Astrocyte (in vitro differentiated cells and primary cell): ENCODE measurements around the gene CARD19. TPM values are rescaled to one million over a fixed set of nuclear protein-coding genes. Genes with fewer than 3 reads are reported as not detected.

ENCODE experiments used
- DNase-seq: peaks from one replicate; pipeline ENCODE4 v3.0.0-alpha.2; 2010; ENCODE audit warnings: low read depth
- FAIRE-seq: peaks from 2 replicates; lab custom pipeline; 2011; peaks lifted over from hg19 to GRCh38; lab: Jason Lieb, UNC
- H2AFZ ChIP-seq: 2 replicates; pipeline ENCODE4 v1.6.0; 2012; ENCODE audit warnings: low read depth, low read length, inconsistent platforms
- H3K27ac ChIP-seq: 2 replicates; pipeline ENCODE4 v1.5.1; 2011; ENCODE audit warnings: low read depth, low read length, inconsistent platforms
- H3K27me3 ChIP-seq: 2 replicates; pipeline ENCODE4 v1.6.0; 2011; ENCODE audit warnings: low read length, inconsistent platforms; ENCODE audit not compliant: insufficient read depth
- H3K36me3 ChIP-seq: 2 replicates; pipeline ENCODE4 v1.5.1; 2011; ENCODE audit warnings: low read length, inconsistent platforms; ENCODE audit not compliant: insufficient read depth
- H3K4me1 ChIP-seq: 2 replicates; pipeline ENCODE4 v1.5.1; 2011; ENCODE audit warnings: low read length, inconsistent platforms; ENCODE audit not compliant: insufficient read depth
- H3K4me2 ChIP-seq: 2 replicates; pipeline ENCODE4 v1.6.0; 2012; ENCODE audit warnings: low read length, inconsistent platforms
- H3K4me3 ChIP-seq: 2 replicates; pipeline ENCODE4 v1.5.1; 2011; ENCODE audit warnings: low read depth, mild to moderate bottlenecking, low read length, inconsistent platforms; ENCODE audit not compliant: insufficient read depth
- H3K79me2 ChIP-seq: 2 replicates; pipeline ENCODE4 v1.6.0; 2012; ENCODE audit warnings: mild to moderate bottlenecking, low read length, inconsistent platforms; ENCODE audit not compliant: insufficient read depth
- H3K9ac ChIP-seq: 2 replicates; pipeline ENCODE4 v1.6.0; 2012; ENCODE audit warnings: mild to moderate bottlenecking, low read length, inconsistent platforms
- H3K9me3 ChIP-seq: 2 replicates; pipeline ENCODE4 v1.5.1; 2012; ENCODE audit warnings: low read depth, mild to moderate bottlenecking, low read length, inconsistent platforms; ENCODE audit not compliant: insufficient read depth
- H4K20me1 ChIP-seq: 2 replicates; pipeline ENCODE4 v1.6.0; 2012; ENCODE audit warnings: low read length, inconsistent platforms; ENCODE audit not compliant: insufficient read depth
- H3K27ac Mint-ChIP-seq: one replicate; pipeline ENCODE4 v1.8.0; 2021; ENCODE audit warnings: mild to moderate bottlenecking, mixed read lengths; ENCODE audit not compliant: unreplicated experiment
- H3K27me3 Mint-ChIP-seq: one replicate; pipeline ENCODE4 v1.8.0; 2021; ENCODE audit warnings: low read depth, mixed read lengths; ENCODE audit not compliant: unreplicated experiment
- H3K36me3 Mint-ChIP-seq: one replicate; pipeline ENCODE4 v1.8.0; 2021; ENCODE audit warnings: low read depth, mixed read lengths; ENCODE audit not compliant: unreplicated experiment
- H3K4me1 Mint-ChIP-seq: one replicate; pipeline ENCODE4 v1.8.0; 2021; ENCODE audit warnings: low read depth, mixed read lengths; ENCODE audit not compliant: unreplicated experiment
- H3K4me3 Mint-ChIP-seq: one replicate; pipeline ENCODE4 v1.8.0; 2021; ENCODE audit warnings: mild to moderate bottlenecking, moderate library complexity, mixed read lengths; ENCODE audit not compliant: unreplicated experiment
- H3K9me3 Mint-ChIP-seq: one replicate; pipeline ENCODE4 v1.8.0; 2021; ENCODE audit warnings: mild to moderate bottlenecking, mixed read lengths; ENCODE audit not compliant: unreplicated experiment
- CTCF ChIP-seq: IDR thresholded peaks from 2 replicates; pipeline ENCODE4 v1.5.1; 2011; ENCODE audit warnings: low read depth, mild to moderate bottlenecking, inconsistent platforms, low read length, moderate library complexity; ENCODE audit not compliant: insufficient read depth
- EZH2 ChIP-seq: IDR thresholded peaks from 2 replicates; pipeline ENCODE4 v1.6.1; 2012; ENCODE audit warnings: mild to moderate bottlenecking, low read length, inconsistent platforms; ENCODE audit not compliant: insufficient read depth
- total RNA-seq: library from RNA; stranded (reverse); gene quantifications from 2 replicates; pipeline ENCODE4 v1.2.1, GENCODE V29; 2021

The CARD19 gene
- total RNA-seq, 1 donor from 2014 or later, result 36.3 TPM

GRCh38 chr9:93134015-93134739, 38.2 kb downstream of the CARD19 start, which contains the start of gene NINJ1:
TSS of gene NINJ1 (minus strand) at chr9:93134251. CDS start at chr9:93134217, 34 bp downstream.
- Histone ChIP-seq H3K4me2 (peak within 1 kb of the TSS; percentile 96), H4K20me1 (peaks cover 33% of the 10 kb centered on the region), H3K4me3 (peak within 1 kb of the TSS; percentile 70), H3K9ac (peak within 1 kb of the TSS; percentile 93), H3K4me1 (peaks cover 20% of the 10 kb centered on the region), H3K9me3 (no peaks in the 10 kb centered on the region), H3K27me3 (no peaks in the 10 kb centered on the region), H3K79me2 (peaks cover 25% of the 10 kb centered on the region), H2AFZ (peak within 1 kb of the TSS; percentile 93), H3K36me3 (no peaks in the 10 kb centered on the region), H3K27ac (peak within 1 kb of the TSS; percentile 69)
- TF ChIP-seq EZH2 (no peak), CTCF (no peak)
- peaks cover 6% of the 10 kb centered on the region for H3K4me1 Mint-ChIP-seq
- DNase-seq, result peak; percentile 54
- H3K27ac Mint-ChIP-seq, result peak within 1 kb of the TSS; percentile 89
- H3K4me3 Mint-ChIP-seq, result peak within 1 kb of the TSS; percentile 88
- no peaks in the 10 kb centered on the region for H3K36me3 Mint-ChIP-seq
- peaks cover 15% of the 10 kb centered on the region for H3K27me3 Mint-ChIP-seq
- no peak for FAIRE-seq
- peaks cover 3% of the 10 kb centered on the region for H3K9me3 Mint-ChIP-seq

GRCh38 chr9:93134740-93135444, 38.9 kb downstream of the CARD19 start:
- DNase-seq (no peak), FAIRE-seq (no peak)
- H3K4me1 ChIP-seq, result peaks cover 20% of the 10 kb centered on the region
- peaks cover 3% of the 10 kb centered on the region for H3K9me3 Mint-ChIP-seq
- no peaks in the 10 kb centered on the region for H3K36me3 ChIP-seq
- peaks cover 6% of the 10 kb centered on the region for H3K4me1 Mint-ChIP-seq
- no peaks in the 10 kb centered on the region for H3K27me3 ChIP-seq
- H3K27ac Mint-ChIP-seq, result peak overlapping the region; percentile 77
- peaks cover 15% of the 10 kb centered on the region for H3K27me3 Mint-ChIP-seq
- H3K9ac ChIP-seq, result peak overlapping the region; percentile 93
- no peaks in the 10 kb centered on the region for H3K36me3 Mint-ChIP-seq
- peak overlapping the region; percentile 76 for H3K4me3 Mint-ChIP-seq
- H3K9me3 ChIP-seq, result no peaks in the 10 kb centered on the region
- H3K79me2 ChIP-seq, result peaks cover 18% of the 10 kb centered on the region
- H3K27ac ChIP-seq, result peak overlapping the region; percentile 64
- H3K4me2 ChIP-seq, result peak overlapping the region; percentile 96
- no peak for TF ChIP-seq CTCF
- no peak for TF ChIP-seq EZH2
- peak overlapping the region; percentile 93 for H2AFZ ChIP-seq
- peak overlapping the region; percentile 70 for H3K4me3 ChIP-seq
- peaks cover 25% of the 10 kb centered on the region for H4K20me1 ChIP-seq
